ENCODE data around the gene DNAH6. TPM values are rescaled to one million over a fixed set of nuclear protein-coding genes. Genes with fewer than 3 reads are reported as not detected.
A peak's percentile ranks its signal among the peaks of the same experiment; 100 is the strongest.

Gene DNAH6
- total and polyA plus RNA-seq, 2 of the 13 experiments (the other 11 are each of a cell fraction or from before 2014, with no cell fraction given): 0.01 TPM; not detected in 1

DNA sequence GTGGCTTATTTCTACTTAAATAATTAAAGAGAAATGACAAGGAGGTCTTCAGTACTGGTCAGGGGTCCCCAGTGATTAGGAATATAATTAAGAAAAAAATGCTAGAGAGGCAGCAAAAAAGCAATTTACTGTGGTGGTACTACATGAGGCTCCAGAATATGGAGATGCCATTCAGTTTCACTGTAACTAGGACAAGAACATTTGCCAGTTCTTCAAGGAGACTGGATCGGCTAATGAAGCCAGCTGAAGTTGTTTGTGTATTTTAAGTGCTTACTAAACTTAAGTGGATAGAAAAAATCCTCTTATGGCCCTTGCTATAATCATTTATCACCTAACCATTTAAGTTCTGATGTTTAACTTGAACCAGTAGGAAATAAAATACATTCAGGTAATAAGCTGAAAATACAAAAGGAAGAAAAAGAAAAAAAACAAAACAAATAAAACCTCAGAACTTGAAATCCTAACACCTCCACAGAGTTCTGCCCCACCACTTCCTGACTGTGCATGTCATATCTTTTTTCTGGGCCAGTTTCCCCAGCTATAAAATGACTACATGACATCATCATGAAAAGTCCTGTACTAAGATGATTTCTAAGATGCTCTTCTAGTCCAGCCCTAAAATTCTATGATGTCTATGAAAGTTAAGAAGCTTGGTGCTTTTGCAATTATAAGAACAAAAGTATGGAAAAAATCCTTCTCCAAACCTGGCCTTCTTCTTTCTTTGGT is 266.6 kb downstream of the DNAH6 start:
- intact Hi-C loops (cut with micrococcal nuclease; ENCODE audit: unreplicated experiment) (no loop called here), in situ Hi-C loops (cut with HindIII; ENCODE audit: extremely low pct_ligation_motif_present, low pct_unique_long_range_greater_than_20kb) (no loop called here)
- Histone ChIP-seq H3K4me1 (ENCODE audit: insufficient read depth, low read length) (no peaks in the 10 kb centered on the region), H3K79me2 (ENCODE audit: insufficient read depth, low read length) (no peaks in the 10 kb centered on the region), H2AFZ (ENCODE audit: low read length) (no peak overlapping the region), H4K20me1 (ENCODE audit: insufficient read depth, low read length) (no peaks in the 10 kb centered on the region), H3K9ac (ENCODE audit: insufficient read depth, low read depth, low read length) (no peak overlapping the region), H3K9me3 (ENCODE audit: low read length) (no peaks in the 10 kb centered on the region), H3K36me3 (replicated peaks in 1 of 2; ENCODE audit: control insufficient read depth in 1 of 2, insufficient read depth in 2 of 2, low read length in 2 of 2) (no peaks in the 10 kb centered on the region), H3K4me2 (ENCODE audit: low read depth, low read length) (no peak overlapping the region), H3K27ac (ENCODE audit: extremely low read length, insufficient read depth, low read length) (no peak overlapping the region), H3K27me3 (ENCODE audit: control insufficient read depth in 1 of 2, insufficient read depth in 2 of 2, low read length in 2 of 2) (no peaks in the 10 kb centered on the region; a peak in 1 of 5 replicates), H3K4me3 (replicated peaks in 1 of 3; ENCODE audit: insufficient read depth in 1 of 3, low read depth in 2 of 3, low read length in 3 of 3) (no peak overlapping the region)
- WGBS (ENCODE audit: low lambda C conversion rate): 12% methylated on average over 1 of the region's 1 CpG
- no TSS peak for BruUV-seq (replicated peaks)
- TF ChIP-seq, protein P1, sequence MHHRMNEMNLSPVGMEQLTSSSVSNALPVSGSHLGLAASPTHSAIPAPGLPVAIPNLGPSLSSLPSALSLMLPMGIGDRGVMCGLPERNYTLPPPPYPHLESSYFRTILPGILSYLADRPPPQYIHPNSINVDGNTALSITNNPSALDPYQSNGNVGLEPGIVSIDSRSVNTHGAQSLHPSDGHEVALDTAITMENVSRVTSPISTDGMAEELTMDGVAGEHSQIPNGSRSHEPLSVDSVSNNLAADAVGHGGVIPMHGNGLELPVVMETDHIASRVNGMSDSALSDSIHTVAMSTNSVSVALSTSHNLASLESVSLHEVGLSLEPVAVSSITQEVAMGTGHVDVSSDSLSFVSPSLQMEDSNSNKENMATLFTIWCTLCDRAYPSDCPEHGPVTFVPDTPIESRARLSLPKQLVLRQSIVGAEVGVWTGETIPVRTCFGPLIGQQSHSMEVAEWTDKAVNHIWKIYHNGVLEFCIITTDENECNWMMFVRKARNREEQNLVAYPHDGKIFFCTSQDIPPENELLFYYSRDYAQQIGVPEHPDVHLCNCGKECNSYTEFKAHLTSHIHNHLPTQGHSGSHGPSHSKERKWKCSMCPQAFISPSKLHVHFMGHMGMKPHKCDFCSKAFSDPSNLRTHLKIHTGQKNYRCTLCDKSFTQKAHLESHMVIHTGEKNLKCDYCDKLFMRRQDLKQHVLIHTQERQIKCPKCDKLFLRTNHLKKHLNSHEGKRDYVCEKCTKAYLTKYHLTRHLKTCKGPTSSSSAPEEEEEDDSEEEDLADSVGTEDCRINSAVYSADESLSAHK (CRISPR knock-in tag; IDR thresholded peaks at IDR 0.05; ENCODE audit: borderline replicate concordance): no peak
- TF ChIP-seq ATF7 (IDR thresholded peaks at IDR 0.05): peak; percentile 86
- TF ChIP-seq ATF7 (CRISPR knock-in tag; IDR thresholded peaks at IDR 0.05): no peak
- FAIRE-seq (no peak), DNase-seq (ENCODE audit: low spot score) (no peak), ATAC-seq (no peak)
- ChIA-PET POLR2A (no interaction called here), CTCF (ENCODE audit: low intra/inter-chr PET ratio, low total read pairs) (no interaction called here)

DNA sequence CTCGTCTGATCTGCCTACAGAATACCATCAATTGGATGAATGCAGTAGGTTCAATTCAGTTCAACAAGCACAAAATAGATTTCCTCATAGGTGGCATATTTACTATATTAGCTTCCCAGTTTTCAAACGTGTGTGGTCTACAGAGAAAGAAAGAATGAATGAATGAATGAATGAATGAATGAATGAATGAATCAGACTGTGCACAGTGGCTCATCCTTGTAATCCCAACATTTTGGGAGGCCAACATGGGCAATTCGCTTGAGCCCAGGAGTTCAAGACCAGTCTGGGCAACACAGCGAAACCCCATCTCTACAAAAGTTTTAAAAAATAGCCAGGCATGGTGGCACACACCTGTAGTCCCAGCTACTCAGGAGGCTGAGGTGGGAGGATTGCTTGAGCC is 269.7 kb downstream of the DNAH6 start:
- Histone ChIP-seq H3K27me3 (ENCODE audit: control insufficient read depth in 1 of 2, insufficient read depth in 2 of 2, low read length in 2 of 2) (no peaks in the 10 kb centered on the region; a peak in 1 of 5 replicates), H3K4me1 (ENCODE audit: insufficient read depth, low read length) (no peaks in the 10 kb centered on the region), H3K9ac (ENCODE audit: insufficient read depth, low read depth, low read length) (no peak overlapping the region), H3K9me3 (ENCODE audit: low read length) (no peaks in the 10 kb centered on the region), H3K79me2 (ENCODE audit: insufficient read depth, low read length) (no peaks in the 10 kb centered on the region), H4K20me1 (ENCODE audit: insufficient read depth, low read length) (no peaks in the 10 kb centered on the region), H3K4me3 (replicated peaks in 1 of 3; ENCODE audit: insufficient read depth in 1 of 3, low read depth in 2 of 3, low read length in 3 of 3) (no peak overlapping the region), H3K27ac (ENCODE audit: extremely low read length, insufficient read depth, low read length) (no peak overlapping the region), H2AFZ (ENCODE audit: low read length) (no peak overlapping the region), H3K36me3 (replicated peaks in 1 of 2; ENCODE audit: control insufficient read depth in 1 of 2, insufficient read depth in 2 of 2, low read length in 2 of 2) (no peaks in the 10 kb centered on the region), H3K4me2 (ENCODE audit: low read depth, low read length) (no peak overlapping the region)
- CTCF ChIA-PET (ENCODE audit: low intra/inter-chr PET ratio, low total read pairs): no interaction called here
- intact Hi-C loops (cut with micrococcal nuclease; ENCODE audit: unreplicated experiment): no loop called here
- POLR2A ChIA-PET: no interaction called here
- no peak for FAIRE-seq
- in situ Hi-C loops (cut with HindIII; ENCODE audit: extremely low pct_ligation_motif_present, low pct_unique_long_range_greater_than_20kb): no loop called here
- no TSS peak for BruUV-seq (replicated peaks)
- 7% methylated on average over 4 of the region's 4 CpGs for WGBS (ENCODE audit: low lambda C conversion rate)
- no peak for DNase-seq (ENCODE audit: low spot score)
- ATAC-seq: no peak
- TF ChIP-seq MZF1 (CRISPR knock-in tag; IDR thresholded peaks at IDR 0.05; ENCODE audit: borderline replicate concordance) (no peak), ZNF777 (CRISPR knock-in tag; IDR thresholded peaks at IDR 0.05) (no peak), PITX1 (CRISPR knock-in tag; IDR thresholded peaks at IDR 0.05) (no peak), ZNF672 (CRISPR knock-in tag; IDR thresholded peaks at IDR 0.05) (no peak), U2AF1 (optimal IDR thresholded peaks at IDR 0.05; ENCODE audit: low read depth, low read length) (no peak), ZNF451 (CRISPR knock-in tag; IDR thresholded peaks at IDR 0.05) (no peak), RAD51 (IDR thresholded peaks at IDR 0.05; ENCODE audit: borderline replicate concordance) (no peak)
- TF ChIP-seq, protein P2, sequence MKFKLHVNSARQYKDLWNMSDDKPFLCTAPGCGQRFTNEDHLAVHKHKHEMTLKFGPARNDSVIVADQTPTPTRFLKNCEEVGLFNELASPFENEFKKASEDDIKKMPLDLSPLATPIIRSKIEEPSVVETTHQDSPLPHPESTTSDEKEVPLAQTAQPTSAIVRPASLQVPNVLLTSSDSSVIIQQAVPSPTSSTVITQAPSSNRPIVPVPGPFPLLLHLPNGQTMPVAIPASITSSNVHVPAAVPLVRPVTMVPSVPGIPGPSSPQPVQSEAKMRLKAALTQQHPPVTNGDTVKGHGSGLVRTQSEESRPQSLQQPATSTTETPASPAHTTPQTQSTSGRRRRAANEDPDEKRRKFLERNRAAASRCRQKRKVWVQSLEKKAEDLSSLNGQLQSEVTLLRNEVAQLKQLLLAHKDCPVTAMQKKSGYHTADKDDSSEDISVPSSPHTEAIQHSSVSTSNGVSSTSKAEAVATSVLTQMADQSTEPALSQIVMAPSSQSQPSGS (CRISPR knock-in tag; IDR thresholded peaks at IDR 0.05): no peak
- TF ChIP-seq, protein P3, sequence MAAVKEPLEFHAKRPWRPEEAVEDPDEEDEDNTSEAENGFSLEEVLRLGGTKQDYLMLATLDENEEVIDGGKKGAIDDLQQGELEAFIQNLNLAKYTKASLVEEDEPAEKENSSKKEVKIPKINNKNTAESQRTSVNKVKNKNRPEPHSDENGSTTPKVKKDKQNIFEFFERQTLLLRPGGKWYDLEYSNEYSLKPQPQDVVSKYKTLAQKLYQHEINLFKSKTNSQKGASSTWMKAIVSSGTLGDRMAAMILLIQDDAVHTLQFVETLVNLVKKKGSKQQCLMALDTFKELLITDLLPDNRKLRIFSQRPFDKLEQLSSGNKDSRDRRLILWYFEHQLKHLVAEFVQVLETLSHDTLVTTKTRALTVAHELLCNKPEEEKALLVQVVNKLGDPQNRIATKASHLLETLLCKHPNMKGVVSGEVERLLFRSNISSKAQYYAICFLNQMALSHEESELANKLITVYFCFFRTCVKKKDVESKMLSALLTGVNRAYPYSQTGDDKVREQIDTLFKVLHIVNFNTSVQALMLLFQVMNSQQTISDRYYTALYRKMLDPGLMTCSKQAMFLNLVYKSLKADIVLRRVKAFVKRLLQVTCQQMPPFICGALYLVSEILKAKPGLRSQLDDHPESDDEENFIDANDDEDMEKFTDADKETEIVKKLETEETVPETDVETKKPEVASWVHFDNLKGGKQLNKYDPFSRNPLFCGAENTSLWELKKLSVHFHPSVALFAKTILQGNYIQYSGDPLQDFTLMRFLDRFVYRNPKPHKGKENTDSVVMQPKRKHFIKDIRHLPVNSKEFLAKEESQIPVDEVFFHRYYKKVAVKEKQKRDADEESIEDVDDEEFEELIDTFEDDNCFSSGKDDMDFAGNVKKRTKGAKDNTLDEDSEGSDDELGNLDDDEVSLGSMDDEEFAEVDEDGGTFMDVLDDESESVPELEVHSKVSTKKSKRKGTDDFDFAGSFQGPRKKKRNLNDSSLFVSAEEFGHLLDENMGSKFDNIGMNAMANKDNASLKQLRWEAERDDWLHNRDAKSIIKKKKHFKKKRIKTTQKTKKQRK (IDR thresholded peaks at IDR 0.05; ENCODE audit: low read length): no peak
